ENCODE measurements around the gene LAMTOR3. TPM values are rescaled to one million over a fixed set of nuclear protein-coding genes. Genes with fewer than 3 reads are reported as not detected.
A peak's percentile ranks its signal among the peaks of the same experiment; 100 is the strongest.

LAMTOR3 gene, protein sequence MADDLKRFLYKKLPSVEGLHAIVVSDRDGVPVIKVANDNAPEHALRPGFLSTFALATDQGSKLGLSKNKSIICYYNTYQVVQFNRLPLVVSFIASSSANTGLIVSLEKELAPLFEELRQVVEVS
- total RNA-seq (17.0 TPM), polyA plus RNA-seq (10 to 100 TPM; 32.5 to 41.5 (median 34.1) TPM)

DNA sequence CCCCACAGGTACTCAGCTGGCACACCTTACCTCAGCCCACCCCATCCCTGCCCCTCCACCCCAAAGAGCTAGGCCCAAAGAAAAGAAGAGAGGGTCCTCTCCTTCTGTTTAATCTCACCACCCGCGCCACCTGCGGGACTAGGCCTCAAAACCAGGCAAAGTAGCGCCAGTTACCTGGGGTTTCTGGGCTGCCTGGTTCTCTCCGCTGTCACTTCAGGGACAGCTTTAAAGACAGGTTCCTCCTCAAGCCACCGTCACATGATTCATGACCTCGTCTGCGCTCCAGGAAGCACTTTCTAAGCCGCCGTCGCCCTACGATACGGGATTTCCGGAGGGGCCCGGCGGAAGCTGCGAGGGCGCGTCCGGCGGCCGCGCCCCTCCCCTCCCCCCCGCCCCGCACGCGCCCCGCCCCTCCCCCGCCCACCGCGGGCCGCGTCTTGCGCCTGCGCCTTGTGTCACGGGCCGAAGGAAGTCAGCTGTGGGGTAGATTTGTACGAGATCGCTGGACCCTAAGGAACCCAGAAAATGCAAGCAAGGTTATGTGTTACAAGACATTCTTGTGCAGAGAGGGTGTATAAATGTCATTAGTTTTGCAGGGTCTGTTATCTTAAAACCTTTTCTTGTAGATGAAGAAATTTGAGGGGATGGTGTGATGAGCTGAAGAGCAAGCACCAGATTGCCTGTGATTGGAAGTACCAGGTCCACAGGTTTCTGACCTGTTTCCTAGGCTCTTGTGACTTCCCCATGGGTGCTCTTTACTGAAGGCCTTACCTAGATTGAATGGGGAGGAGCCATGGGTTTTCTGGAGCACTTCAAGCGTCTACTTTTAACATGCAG, at the start of gene LAMTOR3:
Gene LAMTOR3, minus strand, starts transcription at position 267 of the 837 bp plus-strand sequence. CDS start 464 bp downstream, outside the sequence.
- ATAC-seq (ENCODE audit: low read depth in 2 of 2) (peak; percentile 99 to 100), DNase-seq (peak; percentile 88 to 97 (median 91))
- peaks cover 25% of the 10 kb centered on the region for H3K4me1 ChIP-seq (ENCODE audit: control insufficient read depth, insufficient read depth, low read length, poor library complexity, severe bottlenecking)
- H3K27me3 Mint-ChIP-seq: no peaks in the 10 kb centered on the region
- H3K27me3 ChIP-seq (ENCODE audit: control insufficient read depth, insufficient read depth, low read length): no peaks in the 10 kb centered on the region
- H3K9me3 ChIP-seq (ENCODE audit: control insufficient read depth in 2 of 2, low read length in 2 of 2): no peaks in the 10 kb centered on the region
- H3K4me3 Mint-ChIP-seq: peak within 1 kb of the TSS; percentile 98 to 99 (median 98)
- H3K4me1 Mint-ChIP-seq: peaks cover 23 to 51% (median 32%) of the 10 kb centered on the region in 4 donors
- H3K27ac Mint-ChIP-seq: peak within 1 kb of the TSS; percentile 89 to 99 (median 96)
- peak within 1 kb of the TSS; percentile 82 for H3K27ac ChIP-seq (ENCODE audit: insufficient read depth, low read length, poor library complexity, severe bottlenecking)
- H3K36me3 Mint-ChIP-seq: peaks cover 10% of the 10 kb centered on the region
- H3K4me3 ChIP-seq (ENCODE audit: low read depth, low read length): peak within 1 kb of the TSS; percentile 85
- no peaks in the 10 kb centered on the region for H3K9me3 Mint-ChIP-seq
- peaks cover 7% of the 10 kb centered on the region for H3K36me3 ChIP-seq (ENCODE audit: control insufficient read depth, insufficient read depth, low read length)

DNA sequence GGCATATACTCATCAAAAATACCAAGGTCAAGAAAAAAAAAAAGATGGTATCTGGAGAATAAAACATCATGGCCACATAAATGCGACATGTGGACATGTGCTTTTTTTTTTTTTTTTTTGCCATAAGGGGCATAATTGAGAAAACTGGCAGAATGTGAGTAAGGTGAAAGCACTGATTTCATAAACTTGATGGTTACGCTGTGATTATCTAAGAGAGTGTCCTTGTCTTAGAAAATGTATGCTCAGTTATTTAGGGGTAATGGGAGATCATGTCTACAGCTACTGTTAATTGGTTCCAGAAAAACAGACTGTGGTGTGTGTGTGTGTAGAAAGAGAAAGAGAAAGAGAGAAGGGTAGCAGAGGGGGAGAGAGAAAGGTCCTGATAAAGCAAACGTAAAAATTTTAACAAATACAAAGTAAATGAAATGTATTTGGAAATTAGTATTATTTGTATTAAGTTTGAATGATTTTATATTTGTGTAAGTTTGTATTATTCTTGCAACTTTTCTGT, 44.1 kb upstream of the LAMTOR3 start:
- Mint-ChIP-seq H3K4me1 (peaks cover 32 to 56% (median 38%) of the 10 kb centered on the region in 4 donors), H3K4me3 (peak overlapping the region in 1 of 4 donors; percentile 27), H3K27ac (peak overlapping the region in 1 of 3 donors; percentile 19), H3K36me3 (peaks cover 33% of the 10 kb centered on the region), H3K9me3 (peaks cover 0 to 13% (median 4%) of the 10 kb centered on the region in 7 donors), H3K27me3 (no peaks in the 10 kb centered on the region)
- H3K27ac ChIP-seq (ENCODE audit: insufficient read depth, low read length, poor library complexity, severe bottlenecking): no peak overlapping the region
- peaks cover 20% of the 10 kb centered on the region for H3K36me3 ChIP-seq (ENCODE audit: control insufficient read depth, insufficient read depth, low read length)
- DNase-seq: no peak
- no peak overlapping the region for H3K4me3 ChIP-seq (ENCODE audit: low read depth, low read length)
- H3K9me3 ChIP-seq (ENCODE audit: control insufficient read depth in 2 of 2, low read length in 2 of 2): peaks cover 9 to 11% of the 10 kb centered on the region in 2 experiments
- H3K4me1 ChIP-seq (ENCODE audit: control insufficient read depth, insufficient read depth, low read length, poor library complexity, severe bottlenecking): peaks cover 20% of the 10 kb centered on the region
- no peaks in the 10 kb centered on the region for H3K27me3 ChIP-seq (ENCODE audit: control insufficient read depth, insufficient read depth, low read length)
- no peak for ATAC-seq (ENCODE audit: low read depth in 2 of 2)

DNA sequence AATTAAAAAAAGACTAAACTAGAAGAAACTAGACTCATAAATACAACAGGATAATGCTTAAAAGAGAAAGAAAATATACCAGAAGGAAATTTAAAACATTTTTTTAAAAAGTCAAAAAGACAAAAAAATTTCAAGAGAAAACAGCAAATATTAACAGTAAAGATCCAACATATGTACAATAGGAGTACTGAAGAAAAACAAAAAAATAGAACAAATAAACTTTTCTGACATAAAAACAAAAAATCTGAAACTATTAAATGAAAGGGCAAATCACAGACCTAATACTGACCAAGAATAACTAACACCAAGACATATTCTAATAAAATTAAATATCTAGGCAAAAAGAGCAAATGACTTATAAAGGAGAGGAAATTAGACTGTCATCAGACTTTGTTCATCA, 40.7 kb upstream of the LAMTOR3 start:
- Mint-ChIP-seq H3K36me3 (peaks cover 37% of the 10 kb centered on the region), H3K4me3 (peak overlapping the region in 1 of 4 donors; percentile 59), H3K27me3 (no peaks in the 10 kb centered on the region), H3K9me3 (peaks cover 0 to 13% (median 4%) of the 10 kb centered on the region in 7 donors), H3K4me1 (peaks cover 37 to 59% (median 39%) of the 10 kb centered on the region in 4 donors), H3K27ac (no peak overlapping the region)
- DNase-seq: peak in 1 of 3 donors; percentile 14
- H3K27ac ChIP-seq (ENCODE audit: insufficient read depth, low read length, poor library complexity, severe bottlenecking): no peak overlapping the region
- peaks cover 25% of the 10 kb centered on the region for H3K36me3 ChIP-seq (ENCODE audit: control insufficient read depth, insufficient read depth, low read length)
- ATAC-seq (ENCODE audit: low read depth in 2 of 2): no peak
- H3K4me1 ChIP-seq (ENCODE audit: control insufficient read depth, insufficient read depth, low read length, poor library complexity, severe bottlenecking): peaks cover 5% of the 10 kb centered on the region
- H3K9me3 ChIP-seq (ENCODE audit: control insufficient read depth in 2 of 2, low read length in 2 of 2): peaks cover 9 to 11% of the 10 kb centered on the region in 2 experiments
- no peaks in the 10 kb centered on the region for H3K27me3 ChIP-seq (ENCODE audit: control insufficient read depth, insufficient read depth, low read length)
- no peak overlapping the region for H3K4me3 ChIP-seq (ENCODE audit: low read depth, low read length)

DNA sequence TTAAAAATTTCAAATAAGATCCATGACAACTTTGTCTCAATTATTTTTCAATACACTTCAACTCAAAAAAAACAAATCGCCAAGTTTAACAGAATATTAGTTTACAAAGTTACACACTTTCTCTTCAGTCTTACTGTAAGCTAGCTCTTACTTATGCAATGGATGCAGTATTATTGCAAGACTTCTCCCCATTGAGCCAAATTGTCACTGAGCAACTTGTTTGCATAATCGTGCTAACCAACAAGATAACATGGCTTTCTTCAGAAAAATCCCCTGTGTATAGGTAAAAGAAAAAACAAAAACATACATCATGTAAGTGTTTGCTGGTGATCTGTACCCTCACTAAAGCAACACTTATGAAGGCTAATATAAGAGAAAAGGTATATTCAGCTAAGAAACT, 33.3 kb upstream of the LAMTOR3 start:
- Mint-ChIP-seq H3K4me1 (peaks cover 30 to 48% (median 40%) of the 10 kb centered on the region in 4 donors), H3K27ac (no peak overlapping the region), H3K4me3 (no peak overlapping the region), H3K9me3 (peaks cover 0 to 2% (median 0%) of the 10 kb centered on the region in 7 donors), H3K36me3 (peaks cover 20% of the 10 kb centered on the region), H3K27me3 (no peaks in the 10 kb centered on the region)
- ATAC-seq (ENCODE audit: low read depth in 2 of 2): no peak
- DNase-seq: no peak
- Histone ChIP-seq H3K36me3 (ENCODE audit: control insufficient read depth, insufficient read depth, low read length) (peaks cover 36% of the 10 kb centered on the region), H3K27ac (ENCODE audit: insufficient read depth, low read length, poor library complexity, severe bottlenecking) (peak overlapping the region; percentile 6), H3K9me3 (ENCODE audit: control insufficient read depth in 2 of 2, low read length in 2 of 2) (no peaks in the 10 kb centered on the region), H3K4me1 (ENCODE audit: control insufficient read depth, insufficient read depth, low read length, poor library complexity, severe bottlenecking) (no peaks in the 10 kb centered on the region), H3K4me3 (ENCODE audit: low read depth, low read length) (no peak overlapping the region), H3K27me3 (ENCODE audit: control insufficient read depth, insufficient read depth, low read length) (no peaks in the 10 kb centered on the region)

DNA sequence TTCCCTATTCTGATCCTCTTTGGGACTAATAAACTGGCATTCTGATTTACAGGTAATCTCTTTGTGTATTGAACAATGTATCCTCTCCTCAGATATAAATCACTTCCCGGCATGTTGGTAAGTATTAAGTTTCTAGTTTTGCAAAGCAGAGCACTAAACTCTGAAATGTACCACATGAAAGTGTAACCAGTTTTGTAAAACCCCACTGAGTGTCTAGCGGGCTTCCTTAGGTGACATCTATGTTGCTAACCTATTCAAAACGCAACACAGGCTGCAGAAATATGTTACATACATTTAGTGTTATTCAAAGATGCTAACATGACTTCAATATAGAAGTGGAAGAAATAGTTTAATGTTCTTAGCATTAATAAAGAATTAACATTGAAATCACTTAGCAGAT, 26.9 kb upstream of the LAMTOR3 start:
- Histone ChIP-seq H3K27me3 (ENCODE audit: control insufficient read depth, insufficient read depth, low read length) (no peaks in the 10 kb centered on the region), H3K36me3 (ENCODE audit: control insufficient read depth, insufficient read depth, low read length) (peaks cover 52% of the 10 kb centered on the region)

DNA sequence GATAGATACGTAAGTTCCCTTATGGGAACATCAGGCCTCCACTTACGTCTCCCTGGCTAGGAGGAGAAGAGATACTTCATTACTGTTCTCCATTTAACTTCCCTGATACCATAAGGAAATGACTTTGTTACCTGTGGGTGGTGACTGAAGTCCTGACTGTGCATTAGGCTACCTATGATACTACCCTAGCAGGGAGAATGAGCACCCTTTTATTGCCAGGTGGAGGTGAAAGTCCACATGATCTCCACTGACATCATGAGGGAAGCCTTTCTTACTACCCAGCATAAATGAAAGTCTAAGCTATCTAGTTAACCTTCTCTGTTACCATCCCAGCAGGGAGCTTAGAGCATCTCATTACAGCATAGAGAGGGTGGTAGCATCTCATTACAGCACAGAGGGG, 24.4 kb upstream of the LAMTOR3 start:
- H3K36me3 Mint-ChIP-seq: peaks cover 56% of the 10 kb centered on the region
- no peak overlapping the region for H3K27ac Mint-ChIP-seq
- ATAC-seq (ENCODE audit: low read depth in 2 of 2): no peak

More for the DNA sequence above, 26.9 kb upstream of the LAMTOR3 start:
- Histone ChIP-seq H3K4me3 (ENCODE audit: low read depth, low read length) (no peak overlapping the region), H3K9me3 (ENCODE audit: control insufficient read depth in 2 of 2, low read length in 2 of 2) (peaks cover 3 to 15% of the 10 kb centered on the region in 2 experiments), H3K27ac (ENCODE audit: insufficient read depth, low read length, poor library complexity, severe bottlenecking) (no peak overlapping the region), H3K4me1 (ENCODE audit: control insufficient read depth, insufficient read depth, low read length, poor library complexity, severe bottlenecking) (peaks cover 2% of the 10 kb centered on the region)
- no peak overlapping the region for H3K4me3 Mint-ChIP-seq
- peaks cover 47% of the 10 kb centered on the region for H3K36me3 Mint-ChIP-seq
- H3K27ac Mint-ChIP-seq: no peak overlapping the region
- peak in 1 of 3 donors; percentile 26 for DNase-seq
- H3K9me3 Mint-ChIP-seq: peaks cover 0 to 8% (median 0%) of the 10 kb centered on the region in 7 donors
- peak in 1 of 2 donors; percentile 47 for ATAC-seq (ENCODE audit: low read depth in 2 of 2)
- H3K4me1 Mint-ChIP-seq: peaks cover 11 to 27% (median 21%) of the 10 kb centered on the region in 4 donors
- no peaks in the 10 kb centered on the region for H3K27me3 Mint-ChIP-seq

DNA sequence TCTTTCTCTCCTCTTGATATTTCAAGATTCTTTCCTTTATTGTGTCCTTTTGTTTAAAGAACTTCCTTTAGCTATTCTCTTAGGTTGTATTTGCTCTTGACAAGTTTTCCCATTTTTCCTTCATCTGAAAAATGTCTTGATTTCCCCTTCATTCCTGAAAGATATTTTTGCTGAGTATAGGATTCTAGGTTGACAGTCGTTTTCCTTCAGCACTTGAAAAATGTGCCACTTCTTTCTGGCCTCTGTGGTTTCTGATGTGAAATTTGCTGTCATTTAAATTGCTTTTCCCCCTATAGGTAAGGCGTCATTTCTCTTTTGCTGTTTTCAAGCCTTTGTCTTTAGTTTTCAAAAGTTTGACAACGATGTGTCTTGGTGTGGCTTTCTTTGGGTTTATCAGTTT, 23.3 kb upstream of the LAMTOR3 start:
- peaks cover 60% of the 10 kb centered on the region for H3K36me3 Mint-ChIP-seq
- no peak overlapping the region for H3K4me3 ChIP-seq (ENCODE audit: low read depth, low read length)
- ATAC-seq (ENCODE audit: low read depth in 2 of 2) (no peak), DNase-seq (no peak)
- H3K36me3 ChIP-seq (ENCODE audit: control insufficient read depth, insufficient read depth, low read length): peaks cover 50% of the 10 kb centered on the region
- H3K27ac Mint-ChIP-seq: no peak overlapping the region
- H3K9me3 ChIP-seq (ENCODE audit: control insufficient read depth in 2 of 2, low read length in 2 of 2): peaks cover 3 to 15% of the 10 kb centered on the region in 2 experiments
- peaks cover 6% of the 10 kb centered on the region for H3K4me1 ChIP-seq (ENCODE audit: control insufficient read depth, insufficient read depth, low read length, poor library complexity, severe bottlenecking)
- H3K4me1 Mint-ChIP-seq: peaks cover 17 to 32% (median 28%) of the 10 kb centered on the region in 4 donors
- H3K9me3 Mint-ChIP-seq: peaks cover 0 to 8% (median 0%) of the 10 kb centered on the region in 7 donors
- no peaks in the 10 kb centered on the region for H3K27me3 Mint-ChIP-seq
- no peak overlapping the region for H3K27ac ChIP-seq (ENCODE audit: insufficient read depth, low read length, poor library complexity, severe bottlenecking)
- H3K27me3 ChIP-seq (ENCODE audit: control insufficient read depth, insufficient read depth, low read length): no peaks in the 10 kb centered on the region
- H3K4me3 Mint-ChIP-seq: no peak overlapping the region

More for the DNA sequence above, 24.4 kb upstream of the LAMTOR3 start:
- DNase-seq: no peak
- no peak overlapping the region for H3K4me3 ChIP-seq (ENCODE audit: low read depth, low read length)
- no peak overlapping the region for H3K27ac ChIP-seq (ENCODE audit: insufficient read depth, low read length, poor library complexity, severe bottlenecking)
- Mint-ChIP-seq H3K9me3 (peaks cover 0 to 8% (median 0%) of the 10 kb centered on the region in 7 donors), H3K27me3 (no peaks in the 10 kb centered on the region), H3K4me1 (peaks cover 17 to 32% (median 25%) of the 10 kb centered on the region in 4 donors), H3K4me3 (no peak overlapping the region)
- no peaks in the 10 kb centered on the region for H3K27me3 ChIP-seq (ENCODE audit: control insufficient read depth, insufficient read depth, low read length)
- peaks cover 6% of the 10 kb centered on the region for H3K4me1 ChIP-seq (ENCODE audit: control insufficient read depth, insufficient read depth, low read length, poor library complexity, severe bottlenecking)
- peaks cover 3 to 15% of the 10 kb centered on the region in 2 experiments for H3K9me3 ChIP-seq (ENCODE audit: control insufficient read depth in 2 of 2, low read length in 2 of 2)
- H3K36me3 ChIP-seq (ENCODE audit: control insufficient read depth, insufficient read depth, low read length): peaks cover 52% of the 10 kb centered on the region

Measured in CD4-positive, CD25-positive, alpha-beta regulatory T cell (primary cell).